ENCODE results near the gene ARID2.

ARID2 gene

GRCh38 chr12:45794422-45794821 lies 64.9 kb downstream of the ARID2 start:
- H3K4me3 ChIP-seq (ENCODE audit: low read depth, low read length), result no peak overlapping the region
- no peak for TF ChIP-seq CTCF (IDR thresholded peaks at IDR 0.05; ENCODE audit: control insufficient read depth, extremely low read depth, insufficient read depth)
- DNase-seq (ENCODE audit: low read depth), result no peak

GRCh38 chr12:45801625-45802024 lies 72.1 kb downstream of the ARID2 start:
- DNase-seq (ENCODE audit: low read depth), result no peak
- no peak for TF ChIP-seq CTCF (IDR thresholded peaks at IDR 0.05; ENCODE audit: control insufficient read depth, extremely low read depth, insufficient read depth)
- no peak overlapping the region for H3K4me3 ChIP-seq (ENCODE audit: low read depth, low read length)

- DNase-seq (ENCODE audit: low read depth), result no peak
- no peak for TF ChIP-seq CTCF (IDR thresholded peaks at IDR 0.05; ENCODE audit: control insufficient read depth, extremely low read depth, insufficient read depth)
- no peak overlapping the region for H3K4me3 ChIP-seq (ENCODE audit: low read depth, low read length)
Measured at GRCh38 chr12:45803111-45803510, 73.6 kb downstream of the ARID2 start.

- TF ChIP-seq CTCF (IDR thresholded peaks at IDR 0.05; ENCODE audit: control insufficient read depth, extremely low read depth, insufficient read depth), result no peak
- no peak overlapping the region for H3K4me3 ChIP-seq (ENCODE audit: low read depth, low read length)
- DNase-seq (ENCODE audit: low read depth), result no peak
Measured at GRCh38 chr12:45816652-45817051, 87.1 kb downstream of the ARID2 start.

- DNase-seq (ENCODE audit: low read depth), result no peak
- H3K4me3 ChIP-seq (ENCODE audit: low read depth, low read length), result no peak overlapping the region
- no peak for TF ChIP-seq CTCF (IDR thresholded peaks at IDR 0.05; ENCODE audit: control insufficient read depth, extremely low read depth, insufficient read depth)
Measured at GRCh38 chr12:45827974-45828373, 98.5 kb downstream of the ARID2 start.

GRCh38 chr12:45828402-45828801 lies 98.9 kb downstream of the ARID2 start:
- no peak for DNase-seq (ENCODE audit: low read depth)
- no peak for TF ChIP-seq CTCF (IDR thresholded peaks at IDR 0.05; ENCODE audit: control insufficient read depth, extremely low read depth, insufficient read depth)
- H3K4me3 ChIP-seq (ENCODE audit: low read depth, low read length), result no peak overlapping the region

GRCh38 chr12:45831590-45831989 lies 102.1 kb downstream of the ARID2 start:
- DNase-seq (ENCODE audit: low read depth), result no peak
- H3K4me3 ChIP-seq (ENCODE audit: low read depth, low read length), result no peak overlapping the region
- no peak for TF ChIP-seq CTCF (IDR thresholded peaks at IDR 0.05; ENCODE audit: control insufficient read depth, extremely low read depth, insufficient read depth)
